Lower leg skin (tissue), 4 donors: Measurements from ENCODE around the gene ZMYND12. TPM values are rescaled to one million over a fixed set of nuclear protein-coding genes. Genes with fewer than 3 reads are reported as not detected.

Experiments used
- DNase-seq, 2 donors: peaks; one replicate each; pipeline ENCODE4 v3.0.0-alpha.2; 2019; ENCODE audit warnings: low spot score in 2 of 2
- H3K4me3 ChIP-seq: fragments of 200-600 bp; sonication (generic); 2 replicates; pipeline ENCODE4 v1.5.1; 2017; ENCODE audit warnings: mild to moderate bottlenecking, low read depth; ENCODE audit not compliant: poor library complexity, severe bottlenecking
- CTCF ChIP-seq, 3 donors: fragments of 450-650 bp; IDR thresholded peaks; one replicate each; pipeline ENCODE4 v1.5.1; 2016; ENCODE audit warnings: antibody characterized with exemption in 3 of 3, mild to moderate bottlenecking in 3 of 3, moderate library complexity in 2 of 3
- POLR2A ChIP-seq, 2 donors: fragments of 450-650 bp; IDR thresholded peaks; one replicate each; pipeline ENCODE4 v1.6.1; 2016 to 2017; ENCODE audit warnings: antibody characterized with exemption in 2 of 2, mild to moderate bottlenecking in 1 of 2, moderate library complexity in 1 of 2
- WGBS, 2 donors: methylation state at CpG; one replicate each; pipeline ENCODE4 v1.1.5; 2018; 5-methylcytosine and 5-hydroxymethylcytosine counted together
- intact Hi-C: fragments of 100-400 bp; cut with DNase I; formaldehyde crosslinking; loops from one replicate; pipeline ENCODE4 v1.15.0; 2023; ENCODE audit warnings: low total_unique reads
- total RNA-seq, 4 donors: library from RNA; depleted of rRNA; stranded (reverse); fragments of >200 nt; gene quantifications; one replicate each; pipeline ENCODE4 v1.1.0, GENCODE V29; 2016

Gene ZMYND12
- total RNA-seq, 4 donors from 2014 or later, result 0.25 to 8.0 (median 0.42) TPM; not detected in 1

GRCh38 chr1:42420121-42420520, 35.7 kb downstream of the ZMYND12 start:
- DNase-seq, result no peak
- 41 to 55% methylated on average over 7 of the region's 7 CpGs for WGBS, 2 donors
- no peak for TF ChIP-seq POLR2A (IDR thresholded peaks at IDR 0.05)
- TF ChIP-seq CTCF (IDR thresholded peaks at IDR 0.05), result no peak
- no peak overlapping the region for H3K4me3 ChIP-seq
- intact Hi-C loops, result no loop called here

GRCh38 chr1:42419126-42419821, 36.5 kb downstream of the ZMYND12 start:
- intact Hi-C loops, result no loop called here
- H3K4me3 ChIP-seq, result no peak overlapping the region
- DNase-seq, result no peak
- WGBS, 2 donors, result 45 to 48% methylated on average over 5 of the region's 5 CpGs
- no peak for TF ChIP-seq POLR2A (IDR thresholded peaks at IDR 0.05)
- TF ChIP-seq CTCF (IDR thresholded peaks at IDR 0.05), result no peak

- TF ChIP-seq POLR2A (IDR thresholded peaks at IDR 0.05), result no peak
- no peak for TF ChIP-seq CTCF (IDR thresholded peaks at IDR 0.05)
- H3K4me3 ChIP-seq, result no peak overlapping the region
- intact Hi-C loops, result no loop called here
- WGBS, 2 donors, result 84 to 90% methylated on average over 1 of the region's 1 CpG
- no peak for DNase-seq
These were observed 37.3 kb downstream of the ZMYND12 start for GRCh38 chr1:42418516-42418915.

GRCh38 chr1:42417166-42417565, 38.7 kb downstream of the ZMYND12 start:
- DNase-seq, result no peak
- TF ChIP-seq CTCF (IDR thresholded peaks at IDR 0.05) (no peak), POLR2A (IDR thresholded peaks at IDR 0.05) (no peak)
- no peak overlapping the region for H3K4me3 ChIP-seq
- 74 to 75% methylated on average over 3 of the region's 3 CpGs for WGBS, 2 donors
- intact Hi-C loops, result no loop called here

- H3K4me3 ChIP-seq, result no peak overlapping the region
- WGBS, 2 donors, result 82 to 83% methylated on average over 17 of the region's 17 CpGs
- no peak for TF ChIP-seq POLR2A (IDR thresholded peaks at IDR 0.05)
- no peak for TF ChIP-seq CTCF (IDR thresholded peaks at IDR 0.05)
- DNase-seq, result no peak
- intact Hi-C loops, result no loop called here
These were observed 41.0 kb downstream of the ZMYND12 start for GRCh38 chr1:42414551-42415496.
